PC-9 (cell line): ENCODE data around the gene PRDM13.

Experiments
- CTCF ChIP-seq: fragments of 200-600 bp; sonication (generic); conservative IDR thresholded peaks from 2 replicates; pipeline ENCODE4 v1.6.1; 2017; ENCODE audit warnings: mixed run types, antibody characterized with exemption, mild to moderate bottlenecking, moderate library complexity
- EZH2 ChIP-seq: fragments of 200-600 bp; sonication (generic); IDR thresholded peaks from 2 replicates; pipeline ENCODE4 v1.8.0; 2017; ENCODE audit warnings: antibody characterized with exemption, low read depth

- TF ChIP-seq CTCF (no peak), EZH2 (no peak)
Measured at GRCh38 chr6:99637629-99638028, 31.0 kb downstream of the PRDM13 start.
